GM18519 (cell line): ENCODE measurements around the gene TBX10.
"Not testable (repeated sequence)": the region's sequence is repeated elsewhere in the genome, so short reads cannot be mapped to it uniquely, and the experiment has no call there.

Experiments used
- ATAC-seq: cut with Tn5 transposase; IDR thresholded peaks from one replicate; pipeline ENCODE4 v1.9.1; 2021; ENCODE audit warnings: mild to moderate bottlenecking, moderate library complexity; ENCODE audit not compliant: unreplicated experiment, low FRiP score

TBX10 gene

GRCh38 chr11:67618901-67619659 is 20.5 kb downstream of the TBX10 start:
- not testable (repeated sequence) for ATAC-seq

- ATAC-seq, result no peak
These were observed 22.2 kb downstream of the TBX10 start for GRCh38 chr11:67617243-67617953.

- no peak for ATAC-seq
These were observed 22.9 kb downstream of the TBX10 start for GRCh38 chr11:67616431-67617242.

- ATAC-seq, result no peak
These were observed 23.7 kb downstream of the TBX10 start for GRCh38 chr11:67615728-67616430.

GRCh38 chr11:67614730-67615714 is 24.5 kb downstream of the TBX10 start:
- ATAC-seq, result no peak

GRCh38 chr11:67613960-67614715 is 25.4 kb downstream of the TBX10 start:
- no peak for ATAC-seq

- no peak for ATAC-seq
These were observed 26.1 kb downstream of the TBX10 start for GRCh38 chr11:67613313-67613959.

- no peak for ATAC-seq
These were observed 26.8 kb downstream of the TBX10 start for GRCh38 chr11:67612751-67613150.

- ATAC-seq, result no peak
These were observed 27.6 kb downstream of the TBX10 start for GRCh38 chr11:67611704-67612587.

- no peak for ATAC-seq
These were observed 28.4 kb downstream of the TBX10 start for GRCh38 chr11:67611165-67611564.

- ATAC-seq, result no peak
These were observed 29.2 kb downstream of the TBX10 start for GRCh38 chr11:67610302-67610868.

- ATAC-seq, result no peak
These were observed 30.2 kb downstream of the TBX10 start for GRCh38 chr11:67609316-67609715.

- no peak for ATAC-seq
These were observed 31.1 kb downstream of the TBX10 start for GRCh38 chr11:67608486-67608885.

GRCh38 chr11:67607507-67607906 is 32.1 kb downstream of the TBX10 start:
- no peak for ATAC-seq

GRCh38 chr11:67606492-67607295 is 32.9 kb downstream of the TBX10 start, which contains the start of gene NDUFV1:
NDUFV1 (plus strand) TSS chr11:67606936; CDS start chr11:67607005, 69 bp downstream.
- ATAC-seq, result peak; percentile 62

GRCh38 chr11:67606093-67606491 is 33.5 kb downstream of the TBX10 start:
- no peak for ATAC-seq
